Astrocyte of the cerebellum (primary cell): ENCODE results near the gene NUDT3.

ENCODE experiments used
- DNase-seq: peaks from one replicate; pipeline ENCODE4 v3.0.0-alpha.2; 2011; ENCODE audit warnings: low read depth
- H3K4me3 ChIP-seq: 2 replicates; pipeline ENCODE4 v1.5.1; 2011; ENCODE audit warnings: mild to moderate bottlenecking, low read depth, low read length, moderate library complexity
- in situ Hi-C: cut with HindIII; loops from 2 replicates; pipeline ENCODE4 v1.10.0; 2017; ENCODE audit warnings: low sequenced_read_pairs
- TF ChIP-seq, protein P1 (sequence below): IDR thresholded peaks from 2 replicates; pipeline ENCODE4 v1.5.1; 2012; ENCODE audit warnings: low read length, low read depth, moderate library complexity, mild to moderate bottlenecking; ENCODE audit errors: missing control alignments

NUDT3 gene

DNA sequence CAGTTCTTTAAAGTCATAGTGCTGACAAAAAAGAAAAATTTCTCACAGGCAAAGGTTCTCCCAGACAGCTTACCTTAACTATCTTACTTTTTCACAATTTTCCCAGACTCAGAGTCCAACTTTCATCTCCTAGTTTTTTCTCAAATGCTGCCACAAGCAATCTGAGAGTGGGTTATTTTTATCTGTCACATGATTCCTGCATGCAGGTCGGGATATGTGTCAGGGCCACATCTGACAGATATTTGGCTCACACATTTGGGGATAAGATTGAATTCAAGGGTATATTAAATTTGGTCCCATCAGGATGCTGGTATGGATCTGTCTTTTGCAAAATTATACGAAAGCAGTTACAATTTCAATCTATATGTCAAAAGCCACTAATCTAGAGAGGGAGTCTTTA is 93.5 kb downstream of the NUDT3 start:
- TF ChIP-seq, protein P1, sequence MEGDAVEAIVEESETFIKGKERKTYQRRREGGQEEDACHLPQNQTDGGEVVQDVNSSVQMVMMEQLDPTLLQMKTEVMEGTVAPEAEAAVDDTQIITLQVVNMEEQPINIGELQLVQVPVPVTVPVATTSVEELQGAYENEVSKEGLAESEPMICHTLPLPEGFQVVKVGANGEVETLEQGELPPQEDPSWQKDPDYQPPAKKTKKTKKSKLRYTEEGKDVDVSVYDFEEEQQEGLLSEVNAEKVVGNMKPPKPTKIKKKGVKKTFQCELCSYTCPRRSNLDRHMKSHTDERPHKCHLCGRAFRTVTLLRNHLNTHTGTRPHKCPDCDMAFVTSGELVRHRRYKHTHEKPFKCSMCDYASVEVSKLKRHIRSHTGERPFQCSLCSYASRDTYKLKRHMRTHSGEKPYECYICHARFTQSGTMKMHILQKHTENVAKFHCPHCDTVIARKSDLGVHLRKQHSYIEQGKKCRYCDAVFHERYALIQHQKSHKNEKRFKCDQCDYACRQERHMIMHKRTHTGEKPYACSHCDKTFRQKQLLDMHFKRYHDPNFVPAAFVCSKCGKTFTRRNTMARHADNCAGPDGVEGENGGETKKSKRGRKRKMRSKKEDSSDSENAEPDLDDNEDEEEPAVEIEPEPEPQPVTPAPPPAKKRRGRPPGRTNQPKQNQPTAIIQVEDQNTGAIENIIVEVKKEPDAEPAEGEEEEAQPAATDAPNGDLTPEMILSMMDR = no peak
- no peak overlapping the region for H3K4me3 ChIP-seq
- in situ Hi-C loops = no loop called here
- no peak for DNase-seq

DNA sequence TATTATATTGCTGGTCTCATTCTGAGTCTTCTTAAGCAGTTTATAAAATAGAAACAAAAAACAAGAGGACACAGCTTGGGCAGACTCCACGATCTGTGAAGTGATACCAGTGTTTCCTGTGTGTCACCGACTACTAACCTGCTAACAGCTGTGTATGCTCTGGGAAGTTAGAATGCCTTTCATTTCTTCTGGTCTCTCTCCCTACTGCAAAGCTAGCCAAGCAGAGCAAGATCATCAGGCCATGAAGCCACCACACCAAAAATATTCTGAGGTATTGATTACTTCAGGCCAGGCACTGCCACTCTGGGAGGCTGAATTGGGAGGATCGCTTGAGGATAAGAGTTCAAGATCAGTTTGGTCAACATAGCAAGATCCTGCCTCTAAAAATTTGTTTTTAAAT is 96.7 kb downstream of the NUDT3 start:
- no peak for DNase-seq
- no peak overlapping the region for H3K4me3 ChIP-seq
- in situ Hi-C loops = no loop called here
- TF ChIP-seq, protein P1 = no peak

DNA sequence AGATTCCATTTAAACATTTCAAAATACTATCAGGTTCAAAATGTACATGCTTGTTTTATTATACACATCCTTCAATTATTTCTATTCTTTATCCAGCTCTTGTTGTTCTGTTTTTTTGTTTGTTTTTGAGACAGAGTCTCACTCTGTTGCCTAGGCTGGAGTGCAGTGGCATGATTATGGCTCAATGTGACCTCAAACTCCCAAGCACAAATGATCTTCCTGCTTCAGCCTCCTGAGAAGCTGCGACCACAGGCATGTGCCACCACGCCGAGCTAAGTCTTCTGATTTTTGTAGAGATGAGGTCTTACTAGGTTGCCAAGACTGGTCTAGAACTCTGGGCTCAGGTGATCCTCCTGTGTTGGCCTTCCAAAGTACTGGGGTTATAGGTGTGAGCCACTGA is 99.5 kb downstream of the NUDT3 start:
- TF ChIP-seq, protein P1 = no peak
- in situ Hi-C loops = no loop called here
- H3K4me3 ChIP-seq = no peak overlapping the region

DNA sequence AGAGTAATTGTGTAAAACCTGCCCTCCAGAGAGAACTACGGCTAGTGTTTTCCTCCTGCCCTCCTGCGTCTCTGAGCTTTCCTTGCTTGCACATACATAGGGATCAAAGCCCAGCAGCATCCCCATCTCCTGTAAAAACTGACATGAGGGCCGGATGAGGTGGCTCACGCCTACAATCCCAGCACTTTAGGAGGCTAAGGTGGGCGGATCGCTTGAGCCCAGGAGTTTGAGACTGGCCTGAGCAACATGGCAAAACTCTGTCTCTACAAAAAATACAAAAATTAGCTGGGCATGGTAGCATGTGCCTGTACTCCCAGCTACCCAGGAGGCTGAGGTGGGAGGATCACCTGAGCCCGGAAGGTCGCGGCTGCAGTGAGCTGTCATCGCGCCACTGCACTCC is 103.3 kb downstream of the NUDT3 start:
- in situ Hi-C loops = no loop called here
- no peak overlapping the region for H3K4me3 ChIP-seq
- DNase-seq = no peak
- TF ChIP-seq, protein P1 = no peak

More for the DNA sequence above, 99.5 kb downstream of the NUDT3 start:
- no peak for DNase-seq

DNA sequence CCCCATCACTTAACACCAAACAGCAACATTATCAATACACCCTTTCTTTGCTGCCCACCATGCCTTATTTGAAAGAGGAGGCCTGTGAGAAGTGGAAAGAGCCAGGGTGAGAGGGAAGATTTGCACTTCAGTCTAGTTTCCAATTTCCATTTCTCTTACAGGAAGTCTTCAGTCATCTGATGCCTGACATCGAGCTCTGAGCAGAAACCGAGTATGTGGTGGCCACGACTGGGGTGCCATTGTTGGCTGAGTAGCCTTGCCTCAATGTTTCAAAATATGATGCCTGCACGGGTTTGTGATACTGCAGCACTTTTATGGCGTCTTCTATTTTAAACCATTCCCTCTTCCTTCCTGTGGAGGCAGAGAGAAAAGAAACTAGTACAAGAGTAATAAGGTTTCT is 103.9 kb downstream of the NUDT3 start:
- in situ Hi-C loops = no loop called here
- TF ChIP-seq, protein P1 = no peak
- DNase-seq = no peak
- H3K4me3 ChIP-seq = no peak overlapping the region

DNA sequence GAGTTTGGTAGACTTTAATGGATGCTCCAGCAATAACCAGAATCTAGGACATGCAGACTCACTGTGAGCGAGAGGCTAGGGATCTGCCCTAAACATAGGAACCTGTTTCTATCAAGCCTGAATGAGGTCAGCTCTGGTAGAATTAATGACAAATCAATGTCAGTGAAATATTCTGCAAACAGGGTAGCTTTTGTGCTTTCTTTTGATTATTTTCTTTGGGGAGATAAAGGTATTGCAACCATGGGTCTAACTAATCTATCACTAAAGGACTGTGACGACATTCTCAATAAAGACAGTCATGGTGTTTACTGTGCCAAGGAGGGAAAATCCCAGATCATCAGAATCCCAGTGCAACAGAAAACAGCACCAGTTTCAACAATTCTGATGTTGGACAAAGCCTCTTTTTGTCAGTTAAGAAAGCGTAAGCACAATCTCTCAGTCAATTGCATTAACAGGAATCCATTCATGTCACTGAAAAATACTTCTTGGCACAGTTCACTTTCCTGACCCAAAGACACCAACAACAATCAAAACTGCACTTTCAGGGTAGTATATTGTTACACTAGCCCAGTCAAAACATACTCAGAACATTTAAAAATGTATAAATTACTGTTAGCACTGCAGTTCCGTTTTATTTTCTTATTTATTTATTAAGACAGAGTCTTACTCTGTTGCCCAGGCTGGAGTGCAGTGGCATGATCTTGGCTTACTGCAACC is 106.9 kb downstream of the NUDT3 start:
- DNase-seq = no peak
- H3K4me3 ChIP-seq = no peak overlapping the region
- in situ Hi-C loops = no loop called here
- TF ChIP-seq, protein P1 = no peak
